Nephron progenitor cell (in vitro differentiated cells): ENCODE results near the gene ERC1.

ENCODE experiments used
- DNase-seq: peaks from one replicate; pipeline ENCODE4 v3.0.0; 2021
- H3K27ac Mint-ChIP-seq: 2 replicates; pipeline ENCODE4 v1.8.0; 2021; ENCODE audit warnings: mild to moderate bottlenecking, moderate library complexity, mixed read lengths
- H3K27me3 Mint-ChIP-seq: 2 replicates; pipeline ENCODE4 v1.8.0; 2021; ENCODE audit warnings: mild to moderate bottlenecking, low read depth, mixed read lengths; ENCODE audit not compliant: poor library complexity
- H3K36me3 Mint-ChIP-seq: 2 replicates; pipeline ENCODE4 v1.8.0; 2021; ENCODE audit warnings: low read depth, mixed read lengths
- H3K4me1 Mint-ChIP-seq: 2 replicates; pipeline ENCODE4 v1.8.0; 2021; ENCODE audit warnings: mixed read lengths
- H3K4me3 Mint-ChIP-seq: 2 replicates; pipeline ENCODE4 v1.8.0; 2021; ENCODE audit warnings: mild to moderate bottlenecking, moderate library complexity, mixed read lengths
- H3K9me3 Mint-ChIP-seq: 2 replicates; pipeline ENCODE4 v1.8.0; 2021; ENCODE audit warnings: mild to moderate bottlenecking, moderate library complexity, mixed read lengths
- TF ChIP-seq, protein P1 (sequence below): fragments of 200-600 bp; sonication (generic); IDR thresholded peaks from 2 replicates; pipeline ENCODE4 v1.5.0; 2021; ENCODE audit warnings: antibody characterized with exemption

The ERC1 gene

DNA sequence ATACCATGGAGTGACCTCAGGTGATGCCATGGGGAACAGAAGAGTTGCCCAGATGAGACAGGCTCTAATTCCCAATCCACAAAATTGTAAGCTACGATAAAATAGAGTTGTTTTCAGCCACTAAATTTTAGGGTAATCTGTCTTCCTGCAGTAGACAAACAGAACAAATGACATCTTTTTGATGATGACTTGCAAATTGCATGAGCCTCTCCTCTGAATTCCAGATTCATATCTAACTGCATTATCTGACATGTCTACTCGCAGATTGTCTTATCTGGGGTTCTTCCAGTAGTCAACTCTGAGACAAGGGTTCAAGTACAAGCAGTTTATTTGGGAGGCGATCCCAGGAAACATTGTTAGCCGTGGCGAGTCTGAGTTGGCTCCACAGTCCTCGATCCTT is 14.4 kb upstream of the ERC1 start:
- Mint-ChIP-seq H3K27me3 (no peaks in the 10 kb centered on the region), H3K9me3 (no peaks in the 10 kb centered on the region), H3K4me3 (no peak overlapping the region), H3K27ac (no peak overlapping the region), H3K4me1 (no peaks in the 10 kb centered on the region), H3K36me3 (peaks cover 35% of the 10 kb centered on the region)
- TF ChIP-seq, protein P1, sequence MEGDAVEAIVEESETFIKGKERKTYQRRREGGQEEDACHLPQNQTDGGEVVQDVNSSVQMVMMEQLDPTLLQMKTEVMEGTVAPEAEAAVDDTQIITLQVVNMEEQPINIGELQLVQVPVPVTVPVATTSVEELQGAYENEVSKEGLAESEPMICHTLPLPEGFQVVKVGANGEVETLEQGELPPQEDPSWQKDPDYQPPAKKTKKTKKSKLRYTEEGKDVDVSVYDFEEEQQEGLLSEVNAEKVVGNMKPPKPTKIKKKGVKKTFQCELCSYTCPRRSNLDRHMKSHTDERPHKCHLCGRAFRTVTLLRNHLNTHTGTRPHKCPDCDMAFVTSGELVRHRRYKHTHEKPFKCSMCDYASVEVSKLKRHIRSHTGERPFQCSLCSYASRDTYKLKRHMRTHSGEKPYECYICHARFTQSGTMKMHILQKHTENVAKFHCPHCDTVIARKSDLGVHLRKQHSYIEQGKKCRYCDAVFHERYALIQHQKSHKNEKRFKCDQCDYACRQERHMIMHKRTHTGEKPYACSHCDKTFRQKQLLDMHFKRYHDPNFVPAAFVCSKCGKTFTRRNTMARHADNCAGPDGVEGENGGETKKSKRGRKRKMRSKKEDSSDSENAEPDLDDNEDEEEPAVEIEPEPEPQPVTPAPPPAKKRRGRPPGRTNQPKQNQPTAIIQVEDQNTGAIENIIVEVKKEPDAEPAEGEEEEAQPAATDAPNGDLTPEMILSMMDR: no peak
- DNase-seq: no peak

DNA sequence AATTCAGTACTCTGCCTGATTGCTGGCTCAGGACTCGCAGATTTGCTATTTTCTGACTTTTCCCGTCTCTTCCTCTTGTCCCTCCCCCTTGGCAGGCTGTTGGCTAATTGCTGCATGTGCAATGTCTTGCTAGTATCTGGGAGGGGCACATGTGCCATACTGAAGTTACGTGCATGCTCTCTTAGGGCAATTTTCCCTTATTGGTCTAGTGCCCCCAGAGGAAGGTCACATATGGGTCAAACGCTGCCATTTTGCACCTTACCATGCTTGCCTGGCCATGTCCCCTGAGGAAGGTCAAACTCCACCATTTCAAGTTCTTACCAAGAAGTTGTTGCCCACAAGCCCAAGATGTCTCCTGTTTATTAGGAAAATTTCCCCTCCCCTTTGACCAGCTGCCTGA is 13.9 kb upstream of the ERC1 start:
- Mint-ChIP-seq H3K4me1 (no peaks in the 10 kb centered on the region), H3K4me3 (no peak overlapping the region), H3K9me3 (no peaks in the 10 kb centered on the region), H3K36me3 (peaks cover 35% of the 10 kb centered on the region), H3K27ac (no peak overlapping the region), H3K27me3 (no peaks in the 10 kb centered on the region)
- TF ChIP-seq, protein P1: no peak
- no peak for DNase-seq

DNA sequence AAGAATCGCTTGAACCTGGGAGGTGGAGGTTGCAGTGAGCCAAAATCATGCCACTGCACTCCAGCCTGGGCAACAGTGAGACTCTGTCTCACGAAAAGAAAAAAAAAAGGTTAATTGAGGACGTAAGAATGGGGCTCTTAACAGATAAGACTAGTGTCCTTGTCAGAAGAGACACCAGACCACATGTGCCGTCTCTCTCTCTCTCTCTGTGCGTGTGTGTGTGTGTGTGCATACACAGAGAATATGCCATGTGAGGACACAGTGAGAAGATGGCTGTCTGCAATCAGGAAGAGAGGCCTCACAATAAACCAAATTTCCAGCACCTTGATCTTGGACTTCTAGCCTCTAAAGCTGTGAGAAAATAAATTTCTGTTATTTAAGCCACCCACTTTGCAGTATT is 11.7 kb upstream of the ERC1 start:
- Mint-ChIP-seq H3K9me3 (peaks cover 5% of the 10 kb centered on the region), H3K4me3 (no peak overlapping the region), H3K4me1 (no peaks in the 10 kb centered on the region), H3K27me3 (no peaks in the 10 kb centered on the region), H3K36me3 (peaks cover 40% of the 10 kb centered on the region), H3K27ac (no peak overlapping the region)
- no peak for DNase-seq
- TF ChIP-seq, protein P1: no peak

DNA sequence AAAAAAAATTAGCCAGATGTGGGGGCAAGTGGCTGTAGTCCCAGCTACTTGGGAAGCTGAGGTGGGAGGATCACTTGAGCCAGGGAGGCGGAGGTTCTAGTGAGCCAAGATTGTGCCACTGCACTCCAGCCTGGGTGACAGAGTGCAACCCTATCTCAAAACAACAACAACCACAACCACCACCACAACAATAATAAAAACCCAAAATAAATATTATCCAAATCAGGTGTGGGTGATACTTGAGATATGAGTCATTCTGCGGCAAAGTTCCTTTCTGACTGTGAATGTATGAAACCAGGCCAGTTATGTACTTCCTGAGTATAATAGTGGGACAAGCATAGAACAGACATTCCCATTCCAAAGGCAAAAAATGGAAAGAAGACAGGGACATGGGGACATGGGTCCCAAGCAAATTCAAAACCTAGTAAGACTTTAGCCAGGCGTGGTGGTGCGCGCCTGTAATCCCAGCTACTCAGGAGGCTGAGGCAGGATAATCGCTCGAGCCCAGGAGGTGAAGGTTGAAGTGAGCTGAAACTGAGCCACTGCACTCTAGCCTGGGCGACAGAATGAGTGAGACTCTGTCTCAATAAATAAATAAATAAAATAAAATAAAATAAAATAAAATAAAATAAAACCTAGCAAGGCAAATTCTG is 9.7 kb upstream of the ERC1 start:
- Mint-ChIP-seq H3K4me3 (no peak overlapping the region), H3K27ac (no peak overlapping the region), H3K4me1 (no peaks in the 10 kb centered on the region), H3K27me3 (no peaks in the 10 kb centered on the region), H3K9me3 (peaks cover 5% of the 10 kb centered on the region), H3K36me3 (peaks cover 28% of the 10 kb centered on the region)
- TF ChIP-seq, protein P1: no peak
- no peak for DNase-seq

DNA sequence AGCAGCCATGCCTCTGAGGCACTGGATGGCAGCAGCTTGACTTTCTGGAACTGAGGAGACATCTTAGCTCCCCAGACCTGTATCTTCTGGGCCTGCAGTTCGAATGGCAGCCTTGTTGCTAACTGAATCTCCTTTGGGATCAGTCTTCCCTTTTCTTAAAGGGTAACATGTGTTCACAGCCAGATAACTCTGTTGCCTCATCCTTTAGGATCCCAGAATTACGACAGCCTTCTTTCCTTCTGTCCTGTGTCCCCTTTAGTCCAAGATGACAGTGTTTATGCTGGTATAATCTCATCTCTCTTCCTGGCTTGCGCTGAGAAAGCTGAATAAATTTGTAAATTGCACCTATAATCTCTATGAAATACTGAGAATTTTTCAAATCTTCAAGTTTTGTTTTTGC is 9.1 kb upstream of the ERC1 start:
- TF ChIP-seq, protein P1: no peak
- H3K4me1 Mint-ChIP-seq: no peaks in the 10 kb centered on the region
- no peak for DNase-seq
- H3K27me3 Mint-ChIP-seq: no peaks in the 10 kb centered on the region
- peaks cover 5% of the 10 kb centered on the region for H3K9me3 Mint-ChIP-seq
- H3K36me3 Mint-ChIP-seq: peaks cover 27% of the 10 kb centered on the region
- no peak overlapping the region for H3K27ac Mint-ChIP-seq
- H3K4me3 Mint-ChIP-seq: no peak overlapping the region

DNA sequence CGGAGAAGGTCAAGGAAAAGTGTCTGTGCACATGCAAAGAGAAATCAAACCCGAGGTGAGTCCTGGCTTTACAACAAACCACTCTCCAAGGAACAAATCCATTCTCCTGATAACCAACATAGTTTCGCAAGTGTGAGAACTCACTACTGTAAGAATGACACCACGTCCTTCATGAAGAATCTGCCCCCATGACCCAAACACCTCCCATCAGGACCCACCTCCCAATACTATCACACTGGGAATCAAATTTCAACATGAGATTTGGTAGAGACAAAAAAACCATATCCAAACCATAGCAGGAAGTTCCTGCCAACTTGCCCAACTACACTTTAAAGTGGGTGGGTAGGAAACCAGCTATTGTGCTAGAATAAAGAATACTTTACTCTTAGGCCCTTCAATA is 2.4 kb upstream of the ERC1 start:
- Mint-ChIP-seq H3K27ac (no peak overlapping the region), H3K4me3 (peak overlapping the region; percentile 89), H3K4me1 (peaks cover 37% of the 10 kb centered on the region), H3K36me3 (peaks cover 22% of the 10 kb centered on the region), H3K27me3 (no peaks in the 10 kb centered on the region), H3K9me3 (no peaks in the 10 kb centered on the region)
- TF ChIP-seq, protein P1: no peak
- DNase-seq: no peak
